H9 (cell line): ENCODE results near the gene OXSR1. TPM values are rescaled to one million over a fixed set of nuclear protein-coding genes. Genes with fewer than 3 reads are reported as not detected.
A peak's percentile ranks its signal among the peaks of the same experiment; 100 is the strongest.

Experiments
- DNase-seq: peaks from one replicate; pipeline ENCODE4 v3.0.0-alpha.2; 2017
- H2AFZ ChIP-seq: one replicate; pipeline ENCODE4 v1.6.1; 2013; ENCODE audit warnings: mild to moderate bottlenecking, low read length, control low read depth, moderate library complexity
- H2AK5ac ChIP-seq: 2 replicates; pipeline ENCODE4 v1.6.1; 2013; ENCODE audit warnings: low read length, control low read depth, mixed read lengths; ENCODE audit not compliant: insufficient read length
- H2BK120ac ChIP-seq: one replicate; pipeline ENCODE4 v1.6.1; 2013; ENCODE audit warnings: low read depth, mild to moderate bottlenecking, low read length, control low read depth, inconsistent platforms; ENCODE audit not compliant: poor library complexity, severe bottlenecking
- H2BK12ac ChIP-seq: 2 replicates; pipeline ENCODE4 v1.6.1; 2013; ENCODE audit warnings: low read length, control low read depth, mixed read lengths, low read depth; ENCODE audit not compliant: insufficient read length
- H2BK15ac ChIP-seq: 2 replicates; pipeline ENCODE4 v1.6.1; 2013; ENCODE audit warnings: low read depth, low read length, control low read depth
- H2BK20ac ChIP-seq: one replicate; pipeline ENCODE4 v1.6.1; 2013; ENCODE audit warnings: low read depth, mild to moderate bottlenecking, low read length, control low read depth, inconsistent platforms; ENCODE audit not compliant: poor library complexity, severe bottlenecking
- H2BK5ac ChIP-seq: 2 replicates; pipeline ENCODE4 v1.6.1; 2013; ENCODE audit warnings: low read length, control low read depth, mixed read lengths; ENCODE audit not compliant: insufficient read length
- H3K14ac ChIP-seq: 2 replicates; pipeline ENCODE4 v1.6.1; 2013; ENCODE audit warnings: low read length, control low read depth; ENCODE audit not compliant: insufficient read depth
- H3K18ac ChIP-seq: 2 replicates; pipeline ENCODE4 v1.6.1; 2013; ENCODE audit warnings: low read depth, mild to moderate bottlenecking, mixed read lengths, low read length, control low read depth; ENCODE audit not compliant: insufficient read length
- H3K23ac ChIP-seq: 2 replicates; pipeline ENCODE4 v1.6.1; 2013; ENCODE audit warnings: low read length, control low read depth, mixed read lengths, low read depth; ENCODE audit not compliant: insufficient read length
- H3K23me2 ChIP-seq: 2 replicates; pipeline ENCODE4 v1.6.1; 2013; ENCODE audit warnings: low read depth, mild to moderate bottlenecking, mixed read lengths, low read length, control low read depth; ENCODE audit not compliant: insufficient read length, poor library complexity, severe bottlenecking
- H3K27ac ChIP-seq: 2 replicates; pipeline ENCODE4 v1.5.1; 2013; ENCODE audit warnings: low read length, control low read depth, mixed read lengths, low read depth; ENCODE audit not compliant: insufficient read length
- H3K27me3 ChIP-seq: 2 replicates; pipeline ENCODE4 v1.6.1; 2013; ENCODE audit warnings: low read length, control low read depth, inconsistent platforms; ENCODE audit not compliant: insufficient read depth
- H3K4ac ChIP-seq: 2 replicates; pipeline ENCODE4 v1.6.1; 2013; ENCODE audit warnings: low read depth, mild to moderate bottlenecking, control low read depth, inconsistent platforms, low read length, moderate library complexity
- H3K4me1 ChIP-seq: 2 replicates; pipeline ENCODE4 v1.6.1; 2013; ENCODE audit warnings: low read length, control low read depth, inconsistent platforms; ENCODE audit not compliant: insufficient read depth
- H3K4me2 ChIP-seq: 2 replicates; pipeline ENCODE4 v1.6.1; 2013; ENCODE audit warnings: low read length, control low read depth, mixed read lengths; ENCODE audit not compliant: insufficient read length, insufficient read depth
- H3K56ac ChIP-seq: 2 replicates; pipeline ENCODE4 v1.6.1; 2013; ENCODE audit warnings: low read depth, mild to moderate bottlenecking, mixed read lengths, low read length, control low read depth; ENCODE audit not compliant: insufficient read length
- H3K79me1 ChIP-seq: 2 replicates; pipeline ENCODE4 v1.6.1; 2013; ENCODE audit warnings: low read depth, mild to moderate bottlenecking, moderate library complexity, low read length, control low read depth, inconsistent platforms; ENCODE audit not compliant: insufficient read depth, poor library complexity, severe bottlenecking
- H3K79me2 ChIP-seq: 2 replicates; pipeline ENCODE4 v1.6.1; 2013; ENCODE audit warnings: low read length, control low read depth, inconsistent platforms; ENCODE audit not compliant: insufficient read depth
- H3K9ac ChIP-seq: 2 replicates; pipeline ENCODE4 v1.6.1; 2013; ENCODE audit warnings: low read length, control low read depth, mixed read lengths; ENCODE audit not compliant: insufficient read length; ENCODE audit errors: extremely low read depth
- H3K9me3 ChIP-seq: one replicate; pipeline ENCODE4 v1.6.1; 2013; ENCODE audit warnings: low read depth, low read length, inconsistent platforms; ENCODE audit not compliant: control insufficient read depth
- H3T11ph ChIP-seq: one replicate; pipeline ENCODE4 v1.6.1; 2013; ENCODE audit warnings: mild to moderate bottlenecking, low read length, control low read depth, inconsistent platforms
- H4K20me1 ChIP-seq: one replicate; pipeline ENCODE4 v1.6.1; 2013; ENCODE audit not compliant: control insufficient read depth, insufficient read length, insufficient read depth
- H4K5ac ChIP-seq: 2 replicates; pipeline ENCODE4 v1.6.1; 2013; ENCODE audit warnings: low read depth, mild to moderate bottlenecking, mixed read lengths, low read length, control low read depth; ENCODE audit not compliant: insufficient read length
- H4K8ac ChIP-seq: replicated peaks from 2 replicates; pipeline ENCODE4 v1.6.1; 2013; ENCODE audit warnings: low read length, control low read depth, mixed read lengths, low read depth; ENCODE audit not compliant: insufficient read length
- H4K91ac ChIP-seq: 2 replicates; pipeline ENCODE4 v1.6.1; 2013; ENCODE audit warnings: low read depth, mild to moderate bottlenecking, moderate library complexity, mixed read lengths, low read length, control low read depth; ENCODE audit not compliant: insufficient read length
- H3K27ac Mint-ChIP-seq, 3 experiments: 2 replicates in 2 of 3; 3 replicates in 1 of 3; pipeline ENCODE4 v1.8.0; 2020 to 2021; ENCODE audit warnings: mixed read lengths in 3 of 3, mild to moderate bottlenecking in 1 of 3, moderate library complexity in 1 of 3
- H3K27me3 Mint-ChIP-seq: 2 replicates; pipeline ENCODE4 v1.8.0; 2021; ENCODE audit warnings: low read depth, mild to moderate bottlenecking, moderate library complexity, mixed read lengths
- H3K36me3 Mint-ChIP-seq, 3 experiments: 2 replicates in 2 of 3; 3 replicates in 1 of 3; pipeline ENCODE4 v1.8.0; 2020 to 2021; ENCODE audit warnings: low read depth in 3 of 3, mixed read lengths in 3 of 3; ENCODE audit not compliant: insufficient read depth in 1 of 3
- H3K4me1 Mint-ChIP-seq, 2 experiments: 2 replicates each; pipeline ENCODE4 v1.8.0; 2020; ENCODE audit warnings: mixed read lengths in 2 of 2
- H3K4me3 Mint-ChIP-seq, 2 experiments: 2 replicates in 1 of 2; 3 replicates in 1 of 2; pipeline ENCODE4 v1.8.0; 2020 to 2021; ENCODE audit warnings: mild to moderate bottlenecking in 2 of 2, mixed read lengths in 2 of 2, moderate library complexity in 1 of 2
- H3K9me3 Mint-ChIP-seq, 2 experiments: 2 replicates in 1 of 2; 3 replicates in 1 of 2; pipeline ENCODE4 v1.8.0; 2020; ENCODE audit warnings: mild to moderate bottlenecking in 2 of 2, mixed read lengths in 2 of 2, moderate library complexity in 1 of 2
- CTCF ChIP-seq: fragments of 200-600 bp; sonication (generic); conservative IDR thresholded peaks from 3 replicates; pipeline ENCODE4 v1.8.0; 2021; ENCODE audit warnings: antibody characterized with exemption, mild to moderate bottlenecking
- WGBS: extraction: QIAGEN DNeasy Blood & Tissue Kit; methylation state at CpG from one replicate; pipeline ENCODE4 v1.1.7; 2013; ENCODE audit warnings: missing lambda C conversion rate, low lambda C conversion rate, mixed read lengths; ENCODE audit not compliant: insufficient read length; ENCODE audit errors: extremely low coverage; 5-methylcytosine and 5-hydroxymethylcytosine counted together
- total RNA-seq: library from RNA; stranded (reverse); gene quantifications from 2 replicates; pipeline ENCODE4 v1.2.1, GENCODE V29; 2021

Gene OXSR1
- total RNA-seq, 1 experiment from 2014 or later: 54.1 TPM

GRCh38 chr3:38131621-38132369, 33.5 kb upstream of the OXSR1 start:
- no peak overlapping the region for H2BK12ac ChIP-seq
- no peak overlapping the region for H4K91ac ChIP-seq
- no peak overlapping the region for H3T11ph ChIP-seq
- no peak overlapping the region for H3K23ac ChIP-seq
- no peak overlapping the region for H4K5ac ChIP-seq
- peaks cover 18% of the 10 kb centered on the region in 2 experiments for H3K4me1 Mint-ChIP-seq
- no peak overlapping the region for H2BK20ac ChIP-seq
- no peak overlapping the region for H4K8ac ChIP-seq
- no peaks in the 10 kb centered on the region for H3K79me1 ChIP-seq
- DNase-seq: peak; percentile 73
- H3K18ac ChIP-seq: no peak overlapping the region
- no peaks in the 10 kb centered on the region for H3K27me3 ChIP-seq
- no peak overlapping the region for H3K27ac ChIP-seq
- no peaks in the 10 kb centered on the region for H3K79me2 ChIP-seq
- no peaks in the 10 kb centered on the region for H3K4me1 ChIP-seq
- H3K9me3 Mint-ChIP-seq: no peaks in the 10 kb centered on the region; a peak in 1 of 5 replicates
- H3K9me3 ChIP-seq: no peaks in the 10 kb centered on the region
- no peaks in the 10 kb centered on the region for H3K23me2 ChIP-seq
- WGBS: no CpG with 5 or more reads among the region's 6 CpGs
- no peak overlapping the region; a peak in 1 of 7 replicates for H3K27ac Mint-ChIP-seq
- H2AK5ac ChIP-seq: no peak overlapping the region
- peaks cover 45 to 70% (median 45%) of the 10 kb centered on the region in 3 experiments for H3K36me3 Mint-ChIP-seq
- no peak overlapping the region for H2BK120ac ChIP-seq
- no peak overlapping the region for H3K56ac ChIP-seq
- H3K27me3 Mint-ChIP-seq: no peaks in the 10 kb centered on the region
- no peak overlapping the region; a peak in 1 of 5 replicates for H3K4me3 Mint-ChIP-seq
- H3K9ac ChIP-seq: no peak overlapping the region
- no peak overlapping the region for H2BK15ac ChIP-seq
- H3K4me2 ChIP-seq: no peak overlapping the region
- no peak overlapping the region for H2BK5ac ChIP-seq
- no peak overlapping the region for H3K4ac ChIP-seq
- no peaks in the 10 kb centered on the region for H4K20me1 ChIP-seq
- H2AFZ ChIP-seq: no peak overlapping the region
- H3K14ac ChIP-seq: no peak overlapping the region
- peak; percentile 82 for TF ChIP-seq CTCF
